Cerebellar nuclear complex (tissue), 1 donor: Measurements from ENCODE around the gene FOXD4L3.
"Not testable (repeated sequence)": the region's sequence is repeated elsewhere in the genome, so short reads cannot be mapped to it uniquely, and the experiment has no call there.

ENCODE experiments used
- DNase-seq, 2 experiments: peaks; one replicate each; lab custom pipeline; 2025; lab: John Stamatoyannopoulos, UW

FOXD4L3 gene

DNA sequence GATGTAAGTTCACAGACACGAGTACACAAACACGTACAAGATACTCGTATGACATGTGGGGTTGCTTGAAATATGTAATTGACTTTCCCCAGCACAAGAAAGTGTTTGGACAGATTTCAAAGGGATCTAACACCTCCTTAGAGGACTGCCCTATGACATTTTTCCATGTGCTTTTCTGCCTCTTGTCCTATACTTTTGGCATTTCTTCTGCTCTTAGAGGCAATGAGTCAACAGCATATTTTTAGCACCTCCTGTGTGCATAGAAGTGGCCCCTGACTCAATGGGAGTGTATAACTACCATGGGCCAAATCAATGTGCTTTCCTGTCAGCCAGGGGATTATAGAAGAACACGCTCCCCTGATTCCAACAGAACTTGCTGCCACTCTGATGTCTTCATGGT lies 49.0 kb downstream of the FOXD4L3 start:
- not testable (repeated sequence) for DNase-seq
